Hepatocyte (in vitro differentiated cells): Measurements from ENCODE around the gene SAA1. TPM values are rescaled to one million over a fixed set of nuclear protein-coding genes. Genes with fewer than 3 reads are reported as not detected.
A peak's percentile ranks its signal among the peaks of the same experiment; 100 is the strongest.

Source experiments
- DNase-seq: peaks from one replicate; pipeline ENCODE4 v3.0.0-alpha.2; 2016; ENCODE audit warnings: low spot score
- H2AFZ ChIP-seq: fragments of 200-600 bp; sonication (generic); 2 replicates; pipeline ENCODE4 v1.6.0; 2016; ENCODE audit warnings: antibody characterized with exemption, mild to moderate bottlenecking
- H3K27ac ChIP-seq: fragments of 200-600 bp; sonication (generic); 2 replicates; pipeline ENCODE4 v1.5.1; 2016; ENCODE audit warnings: mild to moderate bottlenecking
- H3K27me3 ChIP-seq: fragments of 200-600 bp; sonication (generic); 2 replicates; pipeline ENCODE4 v1.6.1; 2016
- H3K36me3 ChIP-seq: fragments of 200-600 bp; sonication (generic); replicated peaks from 2 replicates; pipeline ENCODE4 v1.5.1; 2016; ENCODE audit warnings: low read depth; ENCODE audit not compliant: insufficient read depth
- H3K4me1 ChIP-seq: fragments of 200-600 bp; sonication (generic); 2 replicates; pipeline ENCODE4 v1.5.1; 2016; ENCODE audit warnings: mild to moderate bottlenecking, moderate library complexity; ENCODE audit not compliant: insufficient read depth
- H3K4me2 ChIP-seq: fragments of 200-600 bp; sonication (generic); 2 replicates; pipeline ENCODE4 v1.6.0; 2016
- H3K4me3 ChIP-seq: fragments of 200-600 bp; sonication (generic); 2 replicates; pipeline ENCODE4 v1.5.1; 2016; ENCODE audit warnings: mild to moderate bottlenecking
- H3K79me2 ChIP-seq: fragments of 200-600 bp; sonication (generic); 2 replicates; pipeline ENCODE4 v1.6.0; 2017; ENCODE audit warnings: mild to moderate bottlenecking
- H3K9me2 ChIP-seq: fragments of 200-600 bp; sonication (generic); replicated peaks from 2 replicates; pipeline ENCODE4 v1.6.0; 2017; ENCODE audit warnings: mild to moderate bottlenecking; ENCODE audit not compliant: insufficient read depth
- H3K9me3 ChIP-seq: fragments of 200-600 bp; sonication (generic); 2 replicates; pipeline ENCODE4 v1.5.1; 2016; ENCODE audit warnings: low read depth, mild to moderate bottlenecking
- H4K20me1 ChIP-seq: fragments of 200-600 bp; sonication (generic); 2 replicates; pipeline ENCODE4 v1.6.0; 2016; ENCODE audit warnings: mild to moderate bottlenecking; ENCODE audit not compliant: insufficient read depth, poor library complexity, severe bottlenecking
- CTCF ChIP-seq: fragments of 200-600 bp; sonication (generic); IDR thresholded peaks from 2 replicates; pipeline ENCODE4 v1.5.1; 2016; ENCODE audit warnings: antibody characterized with exemption, mild to moderate bottlenecking; ENCODE audit not compliant: poor library complexity
- EZH2 ChIP-seq: fragments of 200-600 bp; sonication (generic); IDR thresholded peaks from 2 replicates; pipeline ENCODE4 v1.6.1; 2016; ENCODE audit warnings: antibody characterized with exemption, mild to moderate bottlenecking, borderline replicate concordance
- EZH2phosphoT487 ChIP-seq: fragments of 200-600 bp; sonication (generic); IDR thresholded peaks from one replicate; pipeline ENCODE4 v1.6.1; 2018; ENCODE audit warnings: antibody characterized with exemption, mild to moderate bottlenecking, low read depth, moderate library complexity; ENCODE audit not compliant: unreplicated experiment, severe bottlenecking
- WGBS: methylation state at CpG from one replicate; pipeline ENCODE4 v1.1.6; 2016; ENCODE audit warnings: low lambda C conversion rate; ENCODE audit errors: missing lambda C conversion rate; 5-methylcytosine and 5-hydroxymethylcytosine counted together
- polyA plus RNA-seq: library from polyadenylated mRNA; unstranded; fragments of >200 nt; fragmentation: Nextera tagmentation; extraction: Ambion mirVana; gene quantifications from 2 replicates; pipeline ENCODE4 v1.2.1, GENCODE V29; 2016
- total RNA-seq: library from RNA; depleted of rRNA; stranded (reverse); fragments of >200 nt; gene quantifications from 2 replicates; pipeline ENCODE4 v1.2.3, GENCODE V29; 2014

Gene SAA1
- total RNA-seq = 153 and 175 TPM in 2 replicates
- polyA plus RNA-seq = 2,093 and 2,553 TPM in 2 replicates

GRCh38 chr11:18265949-18266348 lies at the start of gene SAA1:
SAA1 (plus strand) TSS chr11:18266264; CDS start chr11:18266888, 624 bp downstream.
- TF ChIP-seq EZH2phosphoT487 (no peak), CTCF (no peak), EZH2 (no peak)
- H3K79me2 ChIP-seq = no peaks in the 10 kb centered on the region
- no peak within 1 kb of the TSS for H2AFZ ChIP-seq
- H3K36me3 ChIP-seq = no peaks in the 10 kb centered on the region
- H4K20me1 ChIP-seq = no peaks in the 10 kb centered on the region
- peak; percentile 15 for DNase-seq
- no peaks in the 10 kb centered on the region for H3K9me3 ChIP-seq
- H3K27ac ChIP-seq = peak within 1 kb of the TSS; percentile 6
- WGBS = 74% methylated on average over 8 of the region's 8 CpGs
- H3K4me2 ChIP-seq = no peak within 1 kb of the TSS
- H3K27me3 ChIP-seq = no peaks in the 10 kb centered on the region
- H3K9me2 ChIP-seq = no peaks in the 10 kb centered on the region
- no peaks in the 10 kb centered on the region for H3K4me1 ChIP-seq
- no peak within 1 kb of the TSS for H3K4me3 ChIP-seq

DNA sequence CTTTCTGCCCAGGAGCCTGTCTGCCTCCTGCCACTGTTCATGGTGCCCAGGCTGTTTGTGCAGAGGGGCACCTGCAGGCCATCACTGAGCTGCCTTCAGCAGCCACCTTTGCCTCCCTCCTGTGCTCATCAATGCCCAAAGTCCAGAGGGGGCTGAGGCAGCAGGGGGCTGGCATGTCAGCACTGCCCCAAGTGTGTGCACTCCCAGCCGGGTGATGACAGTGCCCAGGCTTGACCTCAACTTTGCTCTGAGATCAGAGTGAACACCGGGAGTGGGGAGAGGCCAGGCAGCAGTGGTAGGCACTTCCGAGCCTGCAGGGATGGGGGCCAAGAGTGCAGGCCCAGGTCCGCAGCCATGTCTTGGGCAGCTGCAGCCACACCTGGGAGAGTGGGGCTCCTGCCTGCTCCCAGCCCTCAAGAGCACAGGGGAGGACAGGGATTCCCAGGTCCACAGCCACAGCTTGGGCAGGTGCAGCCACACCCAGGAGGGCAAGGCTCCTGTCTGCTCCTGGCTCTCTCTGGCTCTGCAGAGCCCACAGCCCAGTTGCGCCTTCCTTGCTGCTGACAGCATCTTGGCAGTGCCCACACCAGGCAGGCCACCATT lies 44.7 kb upstream of the SAA1 start:
- Histone ChIP-seq H3K4me1 (no peaks in the 10 kb centered on the region), H3K4me2 (no peak overlapping the region), H4K20me1 (no peaks in the 10 kb centered on the region), H3K36me3 (no peaks in the 10 kb centered on the region), H3K9me3 (no peaks in the 10 kb centered on the region), H3K27ac (no peak overlapping the region), H3K27me3 (peaks cover 2% of the 10 kb centered on the region), H2AFZ (no peak overlapping the region), H3K79me2 (no peaks in the 10 kb centered on the region), H3K4me3 (no peak overlapping the region), H3K9me2 (no peaks in the 10 kb centered on the region)
- TF ChIP-seq CTCF (no peak), EZH2phosphoT487 (no peak), EZH2 (no peak)
- no peak for DNase-seq
- WGBS = 77% methylated on average over 5 of the region's 5 CpGs

DNA sequence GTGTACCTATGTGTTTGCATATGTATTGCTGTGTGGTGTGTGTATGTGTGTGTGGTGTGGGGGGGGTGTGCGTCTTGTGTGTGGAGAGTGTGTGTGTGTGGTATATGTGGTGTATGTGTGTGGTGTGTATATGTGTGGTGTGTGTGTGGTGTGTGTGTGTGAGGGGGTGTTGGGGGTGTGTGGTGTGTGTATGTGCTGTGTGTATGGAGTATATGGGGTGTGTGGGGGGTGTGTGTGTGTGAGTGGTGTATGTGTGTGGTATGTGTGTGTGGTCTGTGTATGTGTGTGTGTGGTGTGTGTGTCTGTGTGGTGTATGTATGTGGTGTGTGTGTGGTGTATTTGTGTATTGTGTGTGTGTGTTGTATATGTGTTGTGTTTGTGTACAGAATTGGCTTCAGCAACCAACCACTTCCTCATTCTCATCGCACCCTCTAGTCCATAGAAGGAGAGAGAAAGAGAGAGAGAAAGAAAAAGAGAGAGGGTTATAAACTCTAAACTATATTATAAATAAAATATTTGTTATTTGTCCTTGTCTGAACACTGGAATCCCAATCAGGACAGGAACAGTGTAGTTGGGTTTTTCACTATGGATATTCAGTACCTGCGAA lies 43.1 kb upstream of the SAA1 start:
- Histone ChIP-seq H3K27me3 (no peaks in the 10 kb centered on the region), H3K9me2 (no peaks in the 10 kb centered on the region), H3K4me1 (no peaks in the 10 kb centered on the region), H2AFZ (no peak overlapping the region), H3K9me3 (no peaks in the 10 kb centered on the region), H3K79me2 (no peaks in the 10 kb centered on the region), H3K27ac (no peak overlapping the region), H4K20me1 (no peaks in the 10 kb centered on the region), H3K36me3 (no peaks in the 10 kb centered on the region), H3K4me2 (no peak overlapping the region), H3K4me3 (no peak overlapping the region)
- DNase-seq = no peak
- TF ChIP-seq EZH2 = no peak
- no peak for TF ChIP-seq CTCF
- TF ChIP-seq EZH2phosphoT487 = no peak
- 97% methylated on average over 3 of the region's 3 CpGs for WGBS
